Hepatocyte (in vitro differentiated cells): Measurements from ENCODE around the gene ECE1. TPM values are rescaled to one million over a fixed set of nuclear protein-coding genes. Genes with fewer than 3 reads are reported as not detected.

ENCODE experiments used
- DNase-seq: peaks from one replicate; pipeline ENCODE4 v3.0.0-alpha.2; 2016; ENCODE audit warnings: low spot score
- H2AFZ ChIP-seq: fragments of 200-600 bp; sonication (generic); 2 replicates; pipeline ENCODE4 v1.6.0; 2016; ENCODE audit warnings: antibody characterized with exemption, mild to moderate bottlenecking
- H3K27ac ChIP-seq: fragments of 200-600 bp; sonication (generic); 2 replicates; pipeline ENCODE4 v1.5.1; 2016; ENCODE audit warnings: mild to moderate bottlenecking
- H3K27me3 ChIP-seq: fragments of 200-600 bp; sonication (generic); 2 replicates; pipeline ENCODE4 v1.6.1; 2016
- H3K36me3 ChIP-seq: fragments of 200-600 bp; sonication (generic); replicated peaks from 2 replicates; pipeline ENCODE4 v1.5.1; 2016; ENCODE audit warnings: low read depth; ENCODE audit not compliant: insufficient read depth
- H3K4me1 ChIP-seq: fragments of 200-600 bp; sonication (generic); 2 replicates; pipeline ENCODE4 v1.5.1; 2016; ENCODE audit warnings: mild to moderate bottlenecking, moderate library complexity; ENCODE audit not compliant: insufficient read depth
- H3K4me2 ChIP-seq: fragments of 200-600 bp; sonication (generic); 2 replicates; pipeline ENCODE4 v1.6.0; 2016
- H3K4me3 ChIP-seq: fragments of 200-600 bp; sonication (generic); 2 replicates; pipeline ENCODE4 v1.5.1; 2016; ENCODE audit warnings: mild to moderate bottlenecking
- H3K79me2 ChIP-seq: fragments of 200-600 bp; sonication (generic); 2 replicates; pipeline ENCODE4 v1.6.0; 2017; ENCODE audit warnings: mild to moderate bottlenecking
- H3K9me2 ChIP-seq: fragments of 200-600 bp; sonication (generic); replicated peaks from 2 replicates; pipeline ENCODE4 v1.6.0; 2017; ENCODE audit warnings: mild to moderate bottlenecking; ENCODE audit not compliant: insufficient read depth
- H3K9me3 ChIP-seq: fragments of 200-600 bp; sonication (generic); 2 replicates; pipeline ENCODE4 v1.5.1; 2016; ENCODE audit warnings: low read depth, mild to moderate bottlenecking
- H4K20me1 ChIP-seq: fragments of 200-600 bp; sonication (generic); 2 replicates; pipeline ENCODE4 v1.6.0; 2016; ENCODE audit warnings: mild to moderate bottlenecking; ENCODE audit not compliant: insufficient read depth, poor library complexity, severe bottlenecking
- CTCF ChIP-seq: fragments of 200-600 bp; sonication (generic); IDR thresholded peaks from 2 replicates; pipeline ENCODE4 v1.5.1; 2016; ENCODE audit warnings: antibody characterized with exemption, mild to moderate bottlenecking; ENCODE audit not compliant: poor library complexity
- EZH2 ChIP-seq: fragments of 200-600 bp; sonication (generic); IDR thresholded peaks from 2 replicates; pipeline ENCODE4 v1.6.1; 2016; ENCODE audit warnings: antibody characterized with exemption, mild to moderate bottlenecking, borderline replicate concordance
- EZH2phosphoT487 ChIP-seq: fragments of 200-600 bp; sonication (generic); IDR thresholded peaks from one replicate; pipeline ENCODE4 v1.6.1; 2018; ENCODE audit warnings: antibody characterized with exemption, mild to moderate bottlenecking, low read depth, moderate library complexity; ENCODE audit not compliant: unreplicated experiment, severe bottlenecking
- WGBS: methylation state at CpG from one replicate; pipeline ENCODE4 v1.1.6; 2016; ENCODE audit warnings: low lambda C conversion rate; ENCODE audit errors: missing lambda C conversion rate; 5-methylcytosine and 5-hydroxymethylcytosine counted together
- polyA plus RNA-seq: library from polyadenylated mRNA; unstranded; fragments of >200 nt; fragmentation: Nextera tagmentation; extraction: Ambion mirVana; gene quantifications from 2 replicates; pipeline ENCODE4 v1.2.1, GENCODE V29; 2016
- total RNA-seq: library from RNA; depleted of rRNA; stranded (reverse); fragments of >200 nt; gene quantifications from 2 replicates; pipeline ENCODE4 v1.2.3, GENCODE V29; 2014

The ECE1 gene
- total and polyA plus RNA-seq, 2 experiments from 2014 or later: 60.8 to 90.6 TPM

GRCh38 chr1:21317035-21317689 is 26.9 kb upstream of the ECE1 start:
- Histone ChIP-seq H3K27me3 (no peaks in the 10 kb centered on the region), H3K27ac (peak overlapping the region; percentile 91), H3K9me3 (no peaks in the 10 kb centered on the region), H3K4me3 (no peak overlapping the region), H3K4me1 (peaks cover 66% of the 10 kb centered on the region), H3K79me2 (peaks cover 82% of the 10 kb centered on the region), H3K36me3 (no peaks in the 10 kb centered on the region), H3K9me2 (no peaks in the 10 kb centered on the region), H2AFZ (no peak overlapping the region), H4K20me1 (no peaks in the 10 kb centered on the region), H3K4me2 (peak overlapping the region; percentile 42)
- WGBS: 77% methylated on average over 16 of the region's 16 CpGs
- DNase-seq: no peak
- TF ChIP-seq CTCF (no peak), EZH2phosphoT487 (no peak), EZH2 (no peak)

- H3K4me1 ChIP-seq: peaks cover 43% of the 10 kb centered on the region
Measured at GRCh38 chr1:21314743-21315396, 24.6 kb upstream of the ECE1 start.

DNA sequence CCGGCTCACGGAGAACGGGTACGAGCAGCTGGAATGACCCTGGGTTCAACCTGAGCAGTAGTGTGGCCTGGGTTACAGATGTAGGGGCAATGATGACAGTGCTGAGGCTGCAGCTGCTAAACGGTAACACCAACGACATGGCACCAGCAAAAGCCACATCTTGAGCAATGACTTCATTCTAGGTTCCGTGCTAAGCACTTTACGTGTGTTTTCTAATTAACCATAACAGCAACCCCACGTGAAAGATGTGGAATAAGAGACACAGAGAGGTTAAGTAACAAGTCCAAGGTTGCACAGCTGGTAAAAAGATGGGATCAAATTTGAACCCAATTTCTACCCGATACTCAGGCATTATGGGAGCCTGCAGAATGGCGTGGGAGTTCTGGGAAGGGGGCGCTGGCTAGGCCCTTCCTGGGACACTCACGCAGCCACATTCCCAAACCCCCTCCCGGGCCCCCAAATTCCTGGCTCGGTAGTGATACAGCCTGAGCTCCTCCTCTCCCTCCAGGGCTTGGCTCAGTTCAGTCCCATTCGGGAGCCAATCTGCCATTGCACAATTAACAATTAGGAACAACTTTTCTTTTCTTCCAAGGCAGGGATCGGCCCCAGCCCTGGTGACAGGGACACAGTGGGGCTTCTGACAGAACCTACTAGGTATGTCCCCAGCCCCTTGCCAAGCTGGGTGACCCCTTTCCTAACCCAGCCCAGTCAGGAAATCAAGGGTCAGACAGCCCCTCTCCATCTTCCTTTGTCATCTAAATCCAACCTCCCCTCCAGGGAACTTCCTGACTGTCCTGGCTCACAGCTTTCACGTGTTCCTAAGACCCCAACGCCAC is 23.8 kb upstream of the ECE1 start:
- Histone ChIP-seq H3K36me3 (no peaks in the 10 kb centered on the region), H3K9me2 (no peaks in the 10 kb centered on the region), H3K27ac (no peak overlapping the region), H3K4me2 (peak overlapping the region; percentile 1), H2AFZ (no peak overlapping the region), H3K27me3 (no peaks in the 10 kb centered on the region), H3K4me3 (no peak overlapping the region), H3K9me3 (no peaks in the 10 kb centered on the region), H3K4me1 (peaks cover 40% of the 10 kb centered on the region), H4K20me1 (no peaks in the 10 kb centered on the region), H3K79me2 (peaks cover 93% of the 10 kb centered on the region)
- no peak for DNase-seq
- 73% methylated on average over 19 of the region's 19 CpGs for WGBS
- TF ChIP-seq CTCF (no peak), EZH2 (no peak), EZH2phosphoT487 (no peak)

More at GRCh38 chr1:21314743-21315396, 24.6 kb upstream of the ECE1 start:
- Histone ChIP-seq H3K4me2 (no peak overlapping the region), H3K27ac (no peak overlapping the region), H3K27me3 (no peaks in the 10 kb centered on the region), H2AFZ (no peak overlapping the region), H3K36me3 (no peaks in the 10 kb centered on the region), H3K4me3 (no peak overlapping the region), H3K9me3 (no peaks in the 10 kb centered on the region), H3K9me2 (no peaks in the 10 kb centered on the region), H4K20me1 (no peaks in the 10 kb centered on the region), H3K79me2 (peaks cover 88% of the 10 kb centered on the region)
- DNase-seq: no peak
- TF ChIP-seq EZH2 (no peak), EZH2phosphoT487 (no peak), CTCF (no peak)
- WGBS: 92% methylated on average over 2 of the region's 2 CpGs
